HS-27A (cell line): ENCODE data around the gene TBC1D21.

Source experiments
- DNase-seq: peaks from one replicate; pipeline ENCODE4 v3.0.0-alpha.2; 2012; ENCODE audit warnings: low read depth, missing footprints

The TBC1D21 gene

DNA sequence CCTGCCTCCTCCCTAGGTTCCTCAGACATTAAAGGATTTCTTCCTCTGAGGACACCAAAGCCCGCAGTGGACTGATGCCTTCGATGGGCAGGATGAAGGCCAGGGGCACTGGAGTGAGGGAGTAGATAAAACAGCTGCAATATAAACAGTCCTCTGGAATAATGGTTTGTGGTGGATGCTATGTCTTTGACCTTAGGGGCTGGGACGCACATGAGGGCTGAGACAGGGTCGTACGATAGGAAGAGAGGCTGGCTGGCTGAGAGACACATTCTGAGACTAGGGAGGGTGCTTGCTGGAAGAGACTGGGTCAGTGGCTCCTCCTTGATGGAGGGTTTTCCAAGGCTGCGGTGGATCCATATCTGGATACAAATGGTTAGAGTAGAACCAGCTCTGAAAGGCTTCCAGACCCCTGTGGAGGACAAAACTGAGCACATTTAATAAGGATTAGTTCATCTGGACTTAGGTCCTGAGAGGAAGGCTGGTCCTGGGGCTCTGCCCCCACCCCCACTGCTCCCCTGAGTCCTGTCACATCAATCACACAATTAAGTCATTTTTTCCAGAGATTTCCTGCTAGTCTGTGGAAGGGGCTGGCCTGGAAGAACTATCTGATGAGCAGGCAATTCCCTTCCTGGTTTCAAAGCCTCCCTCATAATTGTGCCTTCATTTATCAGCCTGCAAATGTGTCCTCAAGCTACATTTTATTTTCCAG is 15.8 kb downstream of the TBC1D21 start:
- DNase-seq = no peak

- no peak for DNase-seq
Measured at GRCh38 chr15:73889762-73890124, 16.4 kb downstream of the TBC1D21 start.

DNA sequence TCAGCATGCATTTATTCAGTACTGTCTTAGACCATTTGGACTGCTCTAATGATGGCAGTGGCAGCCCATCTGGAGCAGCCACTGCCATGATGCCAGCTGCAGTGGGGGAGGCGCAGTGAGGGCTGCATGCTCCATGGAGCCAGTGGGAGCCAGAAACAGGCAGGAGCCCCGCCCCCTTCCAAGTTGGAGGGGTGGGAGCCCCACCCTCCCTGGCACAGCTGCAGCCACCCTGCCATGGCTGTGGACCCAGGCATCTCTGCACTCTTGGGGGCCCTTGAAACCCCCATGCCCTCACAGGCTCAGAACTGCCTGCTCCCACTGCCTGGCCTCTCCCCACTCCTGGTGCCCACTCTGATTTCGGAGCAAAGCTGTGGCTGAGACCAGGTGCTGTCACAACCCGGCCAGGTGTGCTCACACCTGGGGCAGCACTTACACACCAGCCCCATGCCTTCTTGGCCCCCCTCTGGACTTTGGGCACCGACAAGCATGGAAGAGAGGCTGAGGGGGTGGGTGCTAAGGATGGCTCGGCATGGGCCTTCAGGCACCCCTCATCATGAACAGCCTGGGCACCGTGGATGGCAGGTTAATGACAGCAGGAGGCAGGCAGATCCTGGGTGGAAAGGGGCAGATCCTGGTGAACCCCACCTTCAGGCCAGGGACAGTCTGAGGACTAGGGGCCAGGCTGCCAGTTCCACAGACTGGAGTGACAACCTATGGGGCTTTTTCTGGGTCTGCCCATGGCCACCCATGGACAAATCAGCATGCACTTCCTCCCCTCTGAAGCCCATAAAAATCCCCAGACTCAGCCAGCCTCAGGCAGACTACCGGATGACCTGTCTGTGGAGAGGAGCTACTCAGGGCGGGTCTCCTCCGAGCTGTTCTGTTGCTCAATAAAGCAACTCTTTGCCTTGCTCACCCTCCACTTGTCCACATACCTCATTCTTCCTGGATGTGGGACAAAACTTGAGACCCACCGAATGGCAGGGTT is 18.3 kb downstream of the TBC1D21 start:
- DNase-seq = no peak

DNA sequence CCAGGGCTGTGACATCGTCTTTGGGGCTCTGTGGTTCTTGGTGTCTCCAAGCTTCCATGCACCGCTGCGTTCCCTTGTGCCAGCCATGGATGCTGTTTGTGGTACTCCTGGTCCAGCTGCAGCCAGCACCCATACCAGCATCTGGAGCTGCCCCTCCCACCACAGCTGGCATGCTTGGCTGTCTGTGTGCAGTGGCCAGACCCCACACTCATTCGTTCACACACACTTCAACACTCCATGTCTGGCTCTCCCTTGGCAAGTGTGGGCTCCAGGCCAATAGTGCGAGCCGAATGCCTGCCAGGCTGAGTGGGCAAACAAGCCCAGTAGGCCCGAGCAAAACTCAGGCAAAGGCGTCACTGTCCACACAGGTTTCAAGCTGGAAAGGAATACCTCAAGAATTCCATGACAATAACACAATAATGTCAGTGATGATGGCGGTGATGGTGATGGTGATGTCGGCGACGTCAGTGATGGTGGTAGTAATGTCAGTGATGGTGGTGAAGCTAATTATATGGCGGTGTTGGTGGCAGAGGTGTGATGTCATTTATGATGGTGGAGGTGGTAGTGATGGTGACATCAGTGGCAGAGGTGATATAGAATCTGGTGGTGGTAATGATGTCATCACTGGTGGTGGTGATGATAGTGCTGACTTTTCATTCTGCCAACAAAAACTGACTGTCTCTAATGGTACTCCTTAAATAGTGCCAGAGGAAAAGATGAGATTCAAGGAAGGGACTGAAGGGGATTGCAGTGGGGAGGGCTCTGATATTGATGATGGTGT is 19.3 kb downstream of the TBC1D21 start:
- DNase-seq = no peak

DNA sequence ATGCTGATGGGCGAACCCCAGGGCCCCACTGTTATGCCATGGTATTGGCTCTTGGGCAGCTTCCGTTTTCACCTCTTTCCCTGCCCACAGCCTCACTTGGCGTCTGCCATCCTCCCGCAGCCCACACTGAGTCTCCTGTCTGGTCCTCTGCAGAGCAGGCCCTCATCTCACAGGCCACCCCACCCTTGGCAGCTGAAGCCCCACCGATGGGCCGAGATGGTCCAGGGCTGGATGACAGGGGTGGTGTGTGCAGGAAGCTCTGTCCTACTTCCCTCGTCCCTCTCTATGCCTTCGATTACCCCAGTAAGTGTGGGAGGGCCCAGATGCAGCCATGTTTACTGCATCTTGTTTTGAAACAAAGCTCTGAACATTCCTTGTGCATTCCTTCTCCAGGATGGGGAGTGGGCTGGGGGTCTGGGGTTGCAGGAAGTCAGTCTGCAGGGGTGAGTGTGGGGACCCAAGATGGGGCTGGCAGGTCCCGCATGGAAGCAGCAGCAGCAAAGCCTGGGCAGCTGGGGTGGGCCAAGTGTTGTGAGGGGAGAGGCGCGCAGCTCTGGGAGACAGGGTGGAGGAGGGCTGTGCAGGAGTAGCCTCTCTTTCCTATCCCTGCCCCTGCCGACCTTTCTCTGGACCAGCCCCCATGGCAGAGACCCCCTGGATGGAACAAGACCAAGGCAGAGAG is 20.9 kb downstream of the TBC1D21 start:
- no peak for DNase-seq

- peak; percentile 93 for DNase-seq
Measured at GRCh38 chr15:73897441-73898261, 24.3 kb downstream of the TBC1D21 start.

- DNase-seq = no peak
Measured at GRCh38 chr15:73899197-73900094, 26.1 kb downstream of the TBC1D21 start.

DNA sequence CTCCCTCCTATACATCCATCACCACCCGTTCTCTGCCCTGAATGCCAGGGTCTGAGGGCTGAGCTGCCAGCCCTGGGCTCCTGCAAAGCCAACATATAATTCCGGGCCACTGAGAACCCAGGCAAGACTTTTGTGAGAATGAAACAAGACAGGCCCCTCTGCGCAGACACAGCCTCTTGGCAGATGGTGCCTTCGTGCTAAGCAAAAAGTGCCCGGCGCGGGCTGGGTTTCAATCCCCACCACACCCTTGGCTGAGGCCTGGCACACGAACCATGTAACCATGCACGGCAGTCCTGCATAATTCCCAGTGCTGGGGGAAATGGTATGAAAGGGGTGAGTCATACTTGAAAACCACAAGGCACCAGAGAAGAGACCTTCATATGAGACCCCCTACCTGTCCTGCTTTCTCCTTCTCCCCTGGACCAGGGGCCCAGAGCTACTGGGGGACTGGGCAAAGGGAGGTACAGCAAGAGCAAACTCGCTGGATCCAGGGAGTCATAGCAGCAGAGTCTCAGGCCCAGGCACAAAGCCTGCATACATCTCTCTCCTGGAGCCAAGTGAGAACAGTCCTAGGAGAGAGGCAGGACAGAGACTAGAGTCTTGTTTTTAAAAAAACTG is 26.8 kb downstream of the TBC1D21 start:
- peak; percentile 66 for DNase-seq

- DNase-seq = no peak
Measured at GRCh38 chr15:73901126-73901810, 27.9 kb downstream of the TBC1D21 start.

DNA sequence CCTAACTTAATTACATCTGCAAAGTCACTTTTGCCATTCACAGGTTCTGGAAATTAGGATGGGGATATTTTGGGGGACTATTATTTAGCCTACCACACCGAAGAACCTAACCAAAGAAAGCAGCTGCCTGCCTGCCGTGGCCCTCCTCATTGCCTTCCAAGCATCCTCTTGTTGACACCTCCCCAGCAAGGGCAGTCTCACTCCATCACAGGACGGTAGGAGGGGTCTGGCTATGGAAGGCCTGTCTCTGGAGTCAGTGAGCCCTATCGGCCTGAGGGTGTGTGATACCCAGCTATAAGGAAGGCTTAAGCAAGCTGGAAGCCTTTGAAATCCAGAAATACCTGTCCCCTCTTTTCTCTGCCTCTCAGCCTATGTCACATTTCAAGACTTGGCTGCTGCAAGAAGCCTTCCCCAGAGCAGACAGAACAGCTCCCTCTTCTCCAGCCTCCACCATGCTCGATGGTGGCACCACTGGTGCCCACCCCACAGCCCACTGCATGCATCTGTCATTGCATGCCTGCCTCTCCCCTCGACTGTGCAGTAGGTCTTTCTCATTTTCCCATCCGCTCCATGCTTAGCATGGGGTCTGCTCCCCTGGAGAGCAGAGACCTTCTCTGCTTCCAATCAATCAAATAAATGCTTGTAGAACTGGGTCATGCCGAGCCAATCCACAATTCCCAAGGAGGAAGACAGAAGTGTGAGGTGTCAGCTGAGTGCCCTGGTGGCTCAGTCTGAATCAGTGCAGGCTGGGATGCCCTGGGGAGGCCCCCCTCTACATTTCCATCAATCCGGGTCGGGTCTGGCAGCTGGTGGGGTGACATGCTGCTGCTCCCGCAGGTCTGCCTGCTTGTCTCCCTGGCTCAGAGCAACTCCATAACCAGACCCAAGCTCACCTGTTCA is 29.0 kb downstream of the TBC1D21 start:
- DNase-seq = no peak

GRCh38 chr15:73904026-73904815 is 30.9 kb downstream of the TBC1D21 start:
- no peak for DNase-seq

DNA sequence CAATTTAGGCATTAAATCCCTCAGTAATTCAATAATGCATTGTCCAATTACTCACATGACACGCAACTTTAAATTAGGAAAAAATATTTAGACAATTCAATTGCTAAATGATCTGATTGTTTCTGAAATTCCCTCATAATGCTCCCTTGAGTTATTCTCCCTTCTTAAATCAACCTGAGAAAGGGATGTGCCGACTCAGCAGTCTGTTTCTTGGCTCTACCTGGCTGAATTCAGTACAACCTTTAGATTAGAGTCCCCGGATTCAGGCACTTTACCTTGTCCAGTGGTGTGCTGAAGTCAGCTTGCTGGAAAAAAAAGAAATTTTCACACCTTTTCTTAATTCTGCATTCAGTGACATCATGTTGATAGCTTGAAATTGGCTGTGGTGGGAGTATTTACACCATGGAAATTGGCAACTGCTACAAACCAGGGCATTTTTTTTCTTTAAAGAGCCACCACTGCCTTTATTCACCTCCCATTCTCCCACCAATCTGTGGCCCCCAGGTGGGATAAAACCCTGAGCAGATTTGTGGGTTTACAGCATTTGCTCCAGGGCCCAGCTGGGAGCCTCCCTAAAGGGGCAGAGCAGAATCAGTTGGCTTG is 32.0 kb downstream of the TBC1D21 start:
- no peak for DNase-seq

- DNase-seq = no peak
Measured at GRCh38 chr15:73906346-73907034, 33.1 kb downstream of the TBC1D21 start.

DNA sequence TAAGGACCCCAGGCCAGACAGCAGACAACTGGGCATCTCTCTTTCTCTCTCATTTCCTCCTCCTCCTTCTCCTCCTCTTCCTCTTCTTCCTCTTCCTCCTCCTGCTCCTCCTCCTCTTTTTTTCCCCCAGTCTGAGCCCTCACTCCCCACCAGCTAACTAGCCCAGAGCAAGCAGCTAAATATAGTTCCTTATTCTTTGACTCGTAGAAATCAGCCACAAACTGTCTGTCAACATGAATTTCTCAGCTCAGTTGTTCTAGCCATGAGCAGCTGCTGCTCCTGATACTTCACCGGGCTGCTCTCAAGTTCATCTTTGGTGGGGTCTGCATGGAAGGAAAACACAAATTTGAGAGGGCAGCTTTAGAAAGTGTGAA is 33.7 kb downstream of the TBC1D21 start:
- no peak for DNase-seq

GRCh38 chr15:73908030-73908821 is 34.9 kb downstream of the TBC1D21 start:
- DNase-seq = no peak
